HEK293 (cell line): ENCODE results near the gene NOM1.
A peak's percentile ranks its signal among the peaks of the same experiment; 100 is the strongest.

Source experiments
- BCL11B ChIP-seq: fragments of 450-650 bp; formaldehyde crosslinking; IDR thresholded peaks from 2 replicates; pipeline ENCODE4 v1.5.1; 2016; ENCODE audit warnings: low read depth, missing biosample characterization, missing genetic modification characterization
- FEZF1 ChIP-seq: fragments of 450-650 bp; formaldehyde crosslinking; IDR thresholded peaks from 2 replicates; pipeline ENCODE4 v1.5.1; 2016; ENCODE audit warnings: missing biosample characterization, missing genetic modification characterization
- GFI1B ChIP-seq: fragments of 450-650 bp; formaldehyde crosslinking; IDR thresholded peaks from 2 replicates; pipeline ENCODE4 v1.5.1; 2016; ENCODE audit warnings: missing biosample characterization, missing genetic modification characterization
- GLI2 ChIP-seq: fragments of 450-650 bp; formaldehyde crosslinking; IDR thresholded peaks from 2 replicates; pipeline ENCODE4; 2017; ENCODE audit warnings: missing biosample characterization, missing genetic modification characterization, low read depth, borderline replicate concordance
- KLF16 ChIP-seq: fragments of 450-650 bp; formaldehyde crosslinking; IDR thresholded peaks from 2 replicates; pipeline ENCODE4 v1.5.1; 2017; ENCODE audit warnings: missing biosample characterization, missing genetic modification characterization
- KLF7 ChIP-seq: fragments of 450-650 bp; formaldehyde crosslinking; IDR thresholded peaks from 2 replicates; pipeline ENCODE4 v1.5.1; 2016; ENCODE audit warnings: missing biosample characterization, missing genetic modification characterization, borderline replicate concordance
- SP2 ChIP-seq: fragments of 450-650 bp; formaldehyde crosslinking; IDR thresholded peaks from 2 replicates; pipeline ENCODE4 v1.5.1; 2016; ENCODE audit warnings: missing biosample characterization, missing genetic modification characterization
- SP3 ChIP-seq: fragments of 450-650 bp; formaldehyde crosslinking; IDR thresholded peaks from 2 replicates; pipeline ENCODE4 v1.5.1; 2016; ENCODE audit warnings: missing biosample characterization, missing genetic modification characterization
- YY2 ChIP-seq: fragments of 450-650 bp; formaldehyde crosslinking; IDR thresholded peaks from 2 replicates; pipeline ENCODE4 v1.5.1; 2016; ENCODE audit warnings: missing biosample characterization, missing genetic modification characterization
- ZNF10 ChIP-seq: fragments of 450-650 bp; formaldehyde crosslinking; IDR thresholded peaks from 2 replicates; pipeline ENCODE4 v1.5.1; 2017; ENCODE audit warnings: missing biosample characterization, missing genetic modification characterization
- ZNF121 ChIP-seq: fragments of 450-650 bp; formaldehyde crosslinking; IDR thresholded peaks from 2 replicates; pipeline ENCODE4 v1.5.1; 2016; ENCODE audit warnings: missing biosample characterization, missing genetic modification characterization
- ZNF169 ChIP-seq: fragments of 450-650 bp; formaldehyde crosslinking; IDR thresholded peaks from 2 replicates; pipeline ENCODE4 v1.5.1; 2016; ENCODE audit warnings: missing biosample characterization, missing genetic modification characterization
- ZNF174 ChIP-seq: fragments of 450-650 bp; formaldehyde crosslinking; IDR thresholded peaks from 2 replicates; pipeline ENCODE4 v1.5.0; 2017; ENCODE audit warnings: missing biosample characterization, mild to moderate bottlenecking, missing genetic modification characterization
- ZNF19 ChIP-seq: fragments of 450-650 bp; formaldehyde crosslinking; IDR thresholded peaks from 2 replicates; pipeline ENCODE4; 2016; ENCODE audit warnings: missing biosample characterization, missing genetic modification characterization, low read depth
- ZNF221 ChIP-seq: fragments of 450-650 bp; formaldehyde crosslinking; IDR thresholded peaks from 2 replicates; pipeline ENCODE4 v1.5.1; 2017; ENCODE audit warnings: missing biosample characterization, missing genetic modification characterization, borderline replicate concordance
- ZNF366 ChIP-seq: fragments of 450-650 bp; formaldehyde crosslinking; conservative IDR thresholded peaks from 2 replicates; pipeline ENCODE4 v1.5.1; 2016; ENCODE audit warnings: missing biosample characterization, missing genetic modification characterization
- ZNF433 ChIP-seq: fragments of 450-650 bp; formaldehyde crosslinking; IDR thresholded peaks from 2 replicates; pipeline ENCODE4 v1.5.1; 2016; ENCODE audit warnings: missing biosample characterization, missing genetic modification characterization, low read depth
- ZNF530 ChIP-seq: fragments of 450-650 bp; formaldehyde crosslinking; IDR thresholded peaks from 2 replicates; pipeline ENCODE4 v1.5.1; 2016; ENCODE audit warnings: low read depth, missing biosample characterization, missing genetic modification characterization
- ZNF544 ChIP-seq: fragments of 450-650 bp; formaldehyde crosslinking; IDR thresholded peaks from 2 replicates; pipeline ENCODE4 v1.5.0; 2017; ENCODE audit warnings: missing biosample characterization, missing genetic modification characterization
- ZNF629 ChIP-seq: fragments of 450-650 bp; formaldehyde crosslinking; IDR thresholded peaks from 2 replicates; pipeline ENCODE4 v1.5.1; 2017; ENCODE audit warnings: missing biosample characterization, missing genetic modification characterization
- ZNF654 ChIP-seq: fragments of 450-650 bp; formaldehyde crosslinking; IDR thresholded peaks from 2 replicates; pipeline ENCODE4 v1.5.1; 2016; ENCODE audit warnings: low read depth, missing biosample characterization, missing genetic modification characterization
- ZNF660 ChIP-seq: fragments of 450-650 bp; IDR thresholded peaks from 2 replicates; pipeline ENCODE4 v1.5.1; 2018; ENCODE audit warnings: missing biosample characterization, mild to moderate bottlenecking, missing genetic modification characterization
- ZNF76 ChIP-seq: fragments of 450-650 bp; formaldehyde crosslinking; IDR thresholded peaks from 2 replicates; pipeline ENCODE4; 2016; ENCODE audit warnings: low read depth, missing biosample characterization, missing genetic modification characterization, borderline replicate concordance
- ZNF768 ChIP-seq: fragments of 450-650 bp; formaldehyde crosslinking; IDR thresholded peaks from 2 replicates; pipeline ENCODE4 v1.5.1; 2018; ENCODE audit warnings: missing biosample characterization, mild to moderate bottlenecking, missing genetic modification characterization
- ZNF792 ChIP-seq: fragments of 450-650 bp; formaldehyde crosslinking; IDR thresholded peaks from 2 replicates; pipeline ENCODE4 v1.5.1; 2016; ENCODE audit warnings: missing biosample characterization, missing genetic modification characterization
- ZSCAN23 ChIP-seq: fragments of 450-650 bp; formaldehyde crosslinking; IDR thresholded peaks from 2 replicates; pipeline ENCODE4 v1.5.1; 2016; ENCODE audit warnings: missing biosample characterization, missing genetic modification characterization
- TF ChIP-seq, protein P1 (sequence below): fragments of 450-650 bp; formaldehyde crosslinking; IDR thresholded peaks from 2 replicates; pipeline ENCODE4 v1.5.1; 2016; ENCODE audit warnings: missing biosample characterization, missing genetic modification characterization
- TF ChIP-seq, protein P2 (sequence below): fragments of 450-650 bp; formaldehyde crosslinking; IDR thresholded peaks from 2 replicates; pipeline ENCODE4 v1.5.1; 2017; ENCODE audit warnings: missing biosample characterization, missing genetic modification characterization
- TF ChIP-seq, protein P3 (sequence below): fragments of 450-650 bp; formaldehyde crosslinking; IDR thresholded peaks from 2 replicates; pipeline ENCODE4 v1.5.1; 2016; ENCODE audit warnings: missing biosample characterization, missing genetic modification characterization
- TF ChIP-seq, protein P4 (sequence below): fragments of 450-650 bp; formaldehyde crosslinking; IDR thresholded peaks from 2 replicates; pipeline ENCODE4 v1.5.1; 2017; ENCODE audit warnings: missing biosample characterization, missing genetic modification characterization
- TF ChIP-seq, protein P5 (sequence below): fragments of 450-650 bp; formaldehyde crosslinking; IDR thresholded peaks from 2 replicates; pipeline ENCODE4 v1.5.1; 2016; ENCODE audit warnings: missing biosample characterization, missing genetic modification characterization
- TF ChIP-seq, protein P6 (sequence below): fragments of 450-650 bp; formaldehyde crosslinking; IDR thresholded peaks from 2 replicates; pipeline ENCODE4 v1.5.1; 2017; ENCODE audit warnings: missing biosample characterization, missing genetic modification characterization

Gene NOM1

DNA sequence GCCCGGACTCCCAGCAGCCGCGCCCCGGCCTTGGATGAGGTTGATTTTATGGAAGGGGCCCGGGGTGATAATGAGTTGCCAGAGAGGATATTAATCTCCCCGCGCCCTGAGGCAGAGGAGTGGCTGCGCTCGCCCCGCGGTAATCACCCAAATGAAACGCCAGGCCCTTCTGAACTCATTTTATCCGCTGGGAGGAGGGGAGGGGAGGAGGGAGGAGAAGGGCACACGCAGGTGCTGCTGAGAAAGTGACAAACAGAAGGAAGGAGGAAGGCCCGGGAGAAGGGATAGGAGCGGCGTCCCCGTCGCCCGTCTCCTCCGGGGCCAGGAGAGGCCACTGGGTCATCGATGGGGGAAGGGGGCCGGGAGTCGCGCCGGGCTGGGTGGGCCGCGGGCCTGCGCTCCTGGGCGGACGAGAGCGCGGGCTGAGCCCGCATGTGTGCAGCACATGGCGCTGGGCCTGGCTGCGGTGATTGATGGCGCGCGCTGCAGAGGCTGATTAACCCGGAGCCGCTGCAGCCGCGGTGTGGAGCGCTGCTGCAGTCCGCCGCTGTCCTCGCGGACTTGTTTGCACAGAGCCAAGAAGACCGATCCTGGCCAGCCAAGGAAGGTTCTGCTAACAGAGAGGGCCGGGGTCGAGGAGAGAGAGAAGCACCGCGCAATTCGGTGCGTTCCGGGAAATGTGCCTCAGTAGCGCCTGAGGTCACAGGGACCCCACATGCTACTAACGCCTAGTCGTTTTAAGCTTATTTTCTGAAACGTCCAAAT, 54.4 kb downstream of the NOM1 start (continued):
- TF ChIP-seq, protein P1, sequence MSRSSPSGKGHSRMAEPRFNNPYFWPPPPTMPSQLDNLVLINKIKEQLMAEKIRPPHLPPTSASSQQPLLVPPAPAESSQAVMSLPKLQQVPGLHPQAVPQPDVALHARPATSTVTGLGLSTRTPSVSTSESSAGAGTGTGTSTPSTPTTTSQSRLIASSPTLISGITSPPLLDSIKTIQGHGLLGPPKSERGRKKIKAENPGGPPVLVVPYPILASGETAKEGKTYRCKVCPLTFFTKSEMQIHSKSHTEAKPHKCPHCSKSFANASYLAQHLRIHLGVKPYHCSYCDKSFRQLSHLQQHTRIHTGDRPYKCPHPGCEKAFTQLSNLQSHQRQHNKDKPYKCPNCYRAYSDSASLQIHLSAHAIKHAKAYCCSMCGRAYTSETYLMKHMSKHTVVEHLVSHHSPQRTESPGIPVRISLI (tag by site-specific recombination) = no peak
- TF ChIP-seq KLF7 (tag by site-specific recombination) (peak; percentile 97), KLF16 (tag by site-specific recombination) (no peak), ZNF19 (tag by site-specific recombination) (no peak), FEZF1 (peak; percentile 58), ZNF366 (tag by site-specific recombination) (no peak), ZNF544 (no peak), ZNF530 (tag by site-specific recombination) (no peak), GLI2 (tag by site-specific recombination) (no peak), ZNF660 (tag by site-specific recombination) (no peak), ZNF792 (tag by site-specific recombination) (no peak), ZNF654 (tag by site-specific recombination) (no peak), ZNF768 (no peak), SP3 (tag by site-specific recombination) (no peak), ZNF10 (no peak), ZNF169 (tag by site-specific recombination) (no peak), ZNF174 (tag by site-specific recombination) (no peak), SP2 (tag by site-specific recombination) (no peak), ZSCAN23 (tag by site-specific recombination) (no peak), GFI1B (tag by site-specific recombination) (no peak), ZNF76 (0 out of 2 replicates have a peak, but pooled peaks have one; percentile 29), ZNF121 (tag by site-specific recombination) (no peak), BCL11B (tag by site-specific recombination) (no peak), YY2 (tag by site-specific recombination) (no peak), ZNF433 (no peak), ZNF221 (tag by site-specific recombination) (no peak), ZNF629 (tag by site-specific recombination) (peak; percentile 21; the same call in 1 of the 2 replicates)
- TF ChIP-seq, protein P2, sequence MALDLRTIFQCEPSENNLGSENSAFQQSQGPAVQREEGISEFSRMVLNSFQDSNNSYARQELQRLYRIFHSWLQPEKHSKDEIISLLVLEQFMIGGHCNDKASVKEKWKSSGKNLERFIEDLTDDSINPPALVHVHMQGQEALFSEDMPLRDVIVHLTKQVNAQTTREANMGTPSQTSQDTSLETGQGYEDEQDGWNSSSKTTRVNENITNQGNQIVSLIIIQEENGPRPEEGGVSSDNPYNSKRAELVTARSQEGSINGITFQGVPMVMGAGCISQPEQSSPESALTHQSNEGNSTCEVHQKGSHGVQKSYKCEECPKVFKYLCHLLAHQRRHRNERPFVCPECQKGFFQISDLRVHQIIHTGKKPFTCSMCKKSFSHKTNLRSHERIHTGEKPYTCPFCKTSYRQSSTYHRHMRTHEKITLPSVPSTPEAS (tag by site-specific recombination) = no peak
- TF ChIP-seq, protein P3, sequence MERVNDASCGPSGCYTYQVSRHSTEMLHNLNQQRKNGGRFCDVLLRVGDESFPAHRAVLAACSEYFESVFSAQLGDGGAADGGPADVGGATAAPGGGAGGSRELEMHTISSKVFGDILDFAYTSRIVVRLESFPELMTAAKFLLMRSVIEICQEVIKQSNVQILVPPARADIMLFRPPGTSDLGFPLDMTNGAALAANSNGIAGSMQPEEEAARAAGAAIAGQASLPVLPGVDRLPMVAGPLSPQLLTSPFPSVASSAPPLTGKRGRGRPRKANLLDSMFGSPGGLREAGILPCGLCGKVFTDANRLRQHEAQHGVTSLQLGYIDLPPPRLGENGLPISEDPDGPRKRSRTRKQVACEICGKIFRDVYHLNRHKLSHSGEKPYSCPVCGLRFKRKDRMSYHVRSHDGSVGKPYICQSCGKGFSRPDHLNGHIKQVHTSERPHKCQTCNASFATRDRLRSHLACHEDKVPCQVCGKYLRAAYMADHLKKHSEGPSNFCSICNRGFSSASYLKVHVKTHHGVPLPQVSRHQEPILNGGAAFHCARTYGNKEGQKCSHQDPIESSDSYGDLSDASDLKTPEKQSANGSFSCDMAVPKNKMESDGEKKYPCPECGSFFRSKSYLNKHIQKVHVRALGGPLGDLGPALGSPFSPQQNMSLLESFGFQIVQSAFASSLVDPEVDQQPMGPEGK (tag by site-specific recombination) = peak; percentile 50
- TF ChIP-seq, protein P4, sequence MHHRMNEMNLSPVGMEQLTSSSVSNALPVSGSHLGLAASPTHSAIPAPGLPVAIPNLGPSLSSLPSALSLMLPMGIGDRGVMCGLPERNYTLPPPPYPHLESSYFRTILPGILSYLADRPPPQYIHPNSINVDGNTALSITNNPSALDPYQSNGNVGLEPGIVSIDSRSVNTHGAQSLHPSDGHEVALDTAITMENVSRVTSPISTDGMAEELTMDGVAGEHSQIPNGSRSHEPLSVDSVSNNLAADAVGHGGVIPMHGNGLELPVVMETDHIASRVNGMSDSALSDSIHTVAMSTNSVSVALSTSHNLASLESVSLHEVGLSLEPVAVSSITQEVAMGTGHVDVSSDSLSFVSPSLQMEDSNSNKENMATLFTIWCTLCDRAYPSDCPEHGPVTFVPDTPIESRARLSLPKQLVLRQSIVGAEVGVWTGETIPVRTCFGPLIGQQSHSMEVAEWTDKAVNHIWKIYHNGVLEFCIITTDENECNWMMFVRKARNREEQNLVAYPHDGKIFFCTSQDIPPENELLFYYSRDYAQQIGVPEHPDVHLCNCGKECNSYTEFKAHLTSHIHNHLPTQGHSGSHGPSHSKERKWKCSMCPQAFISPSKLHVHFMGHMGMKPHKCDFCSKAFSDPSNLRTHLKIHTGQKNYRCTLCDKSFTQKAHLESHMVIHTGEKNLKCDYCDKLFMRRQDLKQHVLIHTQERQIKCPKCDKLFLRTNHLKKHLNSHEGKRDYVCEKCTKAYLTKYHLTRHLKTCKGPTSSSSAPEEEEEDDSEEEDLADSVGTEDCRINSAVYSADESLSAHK (tag by site-specific recombination) = peak; percentile 85
- TF ChIP-seq, protein P5, sequence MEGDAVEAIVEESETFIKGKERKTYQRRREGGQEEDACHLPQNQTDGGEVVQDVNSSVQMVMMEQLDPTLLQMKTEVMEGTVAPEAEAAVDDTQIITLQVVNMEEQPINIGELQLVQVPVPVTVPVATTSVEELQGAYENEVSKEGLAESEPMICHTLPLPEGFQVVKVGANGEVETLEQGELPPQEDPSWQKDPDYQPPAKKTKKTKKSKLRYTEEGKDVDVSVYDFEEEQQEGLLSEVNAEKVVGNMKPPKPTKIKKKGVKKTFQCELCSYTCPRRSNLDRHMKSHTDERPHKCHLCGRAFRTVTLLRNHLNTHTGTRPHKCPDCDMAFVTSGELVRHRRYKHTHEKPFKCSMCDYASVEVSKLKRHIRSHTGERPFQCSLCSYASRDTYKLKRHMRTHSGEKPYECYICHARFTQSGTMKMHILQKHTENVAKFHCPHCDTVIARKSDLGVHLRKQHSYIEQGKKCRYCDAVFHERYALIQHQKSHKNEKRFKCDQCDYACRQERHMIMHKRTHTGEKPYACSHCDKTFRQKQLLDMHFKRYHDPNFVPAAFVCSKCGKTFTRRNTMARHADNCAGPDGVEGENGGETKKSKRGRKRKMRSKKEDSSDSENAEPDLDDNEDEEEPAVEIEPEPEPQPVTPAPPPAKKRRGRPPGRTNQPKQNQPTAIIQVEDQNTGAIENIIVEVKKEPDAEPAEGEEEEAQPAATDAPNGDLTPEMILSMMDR (tag by site-specific recombination) = no peak
- TF ChIP-seq, protein P6, sequence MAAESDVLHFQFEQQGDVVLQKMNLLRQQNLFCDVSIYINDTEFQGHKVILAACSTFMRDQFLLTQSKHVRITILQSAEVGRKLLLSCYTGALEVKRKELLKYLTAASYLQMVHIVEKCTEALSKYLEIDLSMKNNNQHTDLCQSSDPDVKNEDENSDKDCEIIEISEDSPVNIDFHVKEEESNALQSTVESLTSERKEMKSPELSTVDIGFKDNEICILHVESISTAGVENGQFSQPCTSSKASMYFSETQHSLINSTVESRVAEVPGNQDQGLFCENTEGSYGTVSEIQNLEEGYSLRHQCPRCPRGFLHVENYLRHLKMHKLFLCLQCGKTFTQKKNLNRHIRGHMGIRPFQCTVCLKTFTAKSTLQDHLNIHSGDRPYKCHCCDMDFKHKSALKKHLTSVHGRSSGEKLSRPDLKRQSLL (tag by site-specific recombination) = 0 out of 2 replicates have a peak, but pooled peaks have one; percentile 36
